Measurements from ENCODE around the gene PIK3IP1.

DNA sequence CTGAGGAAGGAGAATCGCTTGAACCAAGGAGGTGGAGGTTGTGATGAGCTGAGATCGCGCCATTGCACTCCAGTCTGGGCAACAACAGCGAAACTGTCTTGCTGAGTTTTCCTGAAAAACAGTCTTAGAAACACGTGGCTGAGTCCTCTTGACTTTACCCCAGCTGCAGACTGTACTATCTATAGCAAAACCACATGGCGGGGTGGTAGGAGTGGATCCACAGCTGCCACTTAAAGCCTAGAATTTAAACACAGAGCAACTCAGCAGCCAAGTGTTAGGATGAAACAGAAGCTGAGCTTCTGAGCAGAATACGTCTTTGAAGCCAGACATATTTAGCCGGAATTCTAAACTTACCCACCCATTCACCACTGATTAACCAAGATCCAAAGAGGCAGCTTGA, 39.7 kb upstream of the PIK3IP1 start:
- TF ChIP-seq REST (IDR thresholded peaks at IDR 0.05) (no peak), TAF1 (conservative IDR thresholded peaks at IDR 0.05) (no peak), MAX (IDR thresholded peaks at IDR 0.05) (no peak), RAD21 (IDR thresholded peaks at IDR 0.05) (no peak), EGR1 (IDR thresholded peaks at IDR 0.05; ENCODE audit: low read depth in 2 of 2) (no peak), YY1 (IDR thresholded peaks at IDR 0.05) (no peak), JUND (IDR thresholded peaks at IDR 0.05) (no peak), FOXA1 (IDR thresholded peaks at IDR 0.05) (no peak), ATF3 (IDR thresholded peaks at IDR 0.05) (no peak), RXRA (IDR thresholded peaks at IDR 0.05) (no peak), HNF4A (conservative IDR thresholded peaks at IDR 0.05) (no peak)
- TF ChIP-seq, protein P1, sequence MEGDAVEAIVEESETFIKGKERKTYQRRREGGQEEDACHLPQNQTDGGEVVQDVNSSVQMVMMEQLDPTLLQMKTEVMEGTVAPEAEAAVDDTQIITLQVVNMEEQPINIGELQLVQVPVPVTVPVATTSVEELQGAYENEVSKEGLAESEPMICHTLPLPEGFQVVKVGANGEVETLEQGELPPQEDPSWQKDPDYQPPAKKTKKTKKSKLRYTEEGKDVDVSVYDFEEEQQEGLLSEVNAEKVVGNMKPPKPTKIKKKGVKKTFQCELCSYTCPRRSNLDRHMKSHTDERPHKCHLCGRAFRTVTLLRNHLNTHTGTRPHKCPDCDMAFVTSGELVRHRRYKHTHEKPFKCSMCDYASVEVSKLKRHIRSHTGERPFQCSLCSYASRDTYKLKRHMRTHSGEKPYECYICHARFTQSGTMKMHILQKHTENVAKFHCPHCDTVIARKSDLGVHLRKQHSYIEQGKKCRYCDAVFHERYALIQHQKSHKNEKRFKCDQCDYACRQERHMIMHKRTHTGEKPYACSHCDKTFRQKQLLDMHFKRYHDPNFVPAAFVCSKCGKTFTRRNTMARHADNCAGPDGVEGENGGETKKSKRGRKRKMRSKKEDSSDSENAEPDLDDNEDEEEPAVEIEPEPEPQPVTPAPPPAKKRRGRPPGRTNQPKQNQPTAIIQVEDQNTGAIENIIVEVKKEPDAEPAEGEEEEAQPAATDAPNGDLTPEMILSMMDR (IDR thresholded peaks at IDR 0.05; ENCODE audit: low read depth, low read length, missing input control) = no peak
- TF ChIP-seq, protein P2, sequence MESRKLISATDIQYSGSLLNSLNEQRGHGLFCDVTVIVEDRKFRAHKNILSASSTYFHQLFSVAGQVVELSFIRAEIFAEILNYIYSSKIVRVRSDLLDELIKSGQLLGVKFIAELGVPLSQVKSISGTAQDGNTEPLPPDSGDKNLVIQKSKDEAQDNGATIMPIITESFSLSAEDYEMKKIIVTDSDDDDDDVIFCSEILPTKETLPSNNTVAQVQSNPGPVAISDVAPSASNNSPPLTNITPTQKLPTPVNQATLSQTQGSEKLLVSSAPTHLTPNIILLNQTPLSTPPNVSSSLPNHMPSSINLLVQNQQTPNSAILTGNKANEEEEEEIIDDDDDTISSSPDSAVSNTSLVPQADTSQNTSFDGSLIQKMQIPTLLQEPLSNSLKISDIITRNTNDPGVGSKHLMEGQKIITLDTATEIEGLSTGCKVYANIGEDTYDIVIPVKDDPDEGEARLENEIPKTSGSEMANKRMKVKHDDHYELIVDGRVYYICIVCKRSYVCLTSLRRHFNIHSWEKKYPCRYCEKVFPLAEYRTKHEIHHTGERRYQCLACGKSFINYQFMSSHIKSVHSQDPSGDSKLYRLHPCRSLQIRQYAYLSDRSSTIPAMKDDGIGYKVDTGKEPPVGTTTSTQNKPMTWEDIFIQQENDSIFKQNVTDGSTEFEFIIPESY (IDR thresholded peaks at IDR 0.05) = no peak
